ENCODE results near the gene NRBP1. TPM values are rescaled to one million over a fixed set of nuclear protein-coding genes. Genes with fewer than 3 reads are reported as not detected.
A peak's percentile ranks its signal among the peaks of the same experiment; 100 is the strongest.

The NRBP1 gene
- total and polyA plus RNA-seq, 4 donors: 80.1 to 133 (median 106) TPM

DNA sequence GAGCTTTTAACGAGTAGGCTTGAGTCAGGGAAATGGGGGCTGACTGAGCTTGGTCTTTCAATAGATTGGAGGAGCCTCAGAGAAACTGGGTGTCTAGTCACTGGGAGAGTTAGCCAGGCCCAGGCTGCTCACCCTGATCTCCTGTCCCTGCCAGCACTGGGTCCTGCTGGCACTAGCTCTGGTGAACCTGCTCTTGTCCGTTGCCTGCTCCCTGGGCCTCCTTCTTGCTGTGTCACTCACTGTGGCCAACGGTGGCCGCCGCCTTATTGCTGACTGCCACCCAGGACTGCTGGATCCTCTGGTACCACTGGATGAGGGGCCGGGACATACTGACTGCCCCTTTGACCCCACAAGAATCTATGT, 14.5 kb downstream of the NRBP1 start:
- H3K4me3 ChIP-seq (ENCODE audit: low read depth, low read length): no peak overlapping the region
- no peaks in the 10 kb centered on the region for H3K9me3 ChIP-seq (ENCODE audit: control insufficient read depth, insufficient read depth, low read length)
- H3K27ac ChIP-seq (ENCODE audit: low read depth, low read length): no peak overlapping the region
- peaks cover 77% of the 10 kb centered on the region for H3K36me3 ChIP-seq (ENCODE audit: control insufficient read depth, insufficient read depth, low read length)
- peaks cover 13% of the 10 kb centered on the region for H3K4me1 ChIP-seq (ENCODE audit: control insufficient read depth, insufficient read depth, low read length)
- DNase-seq (ENCODE audit: low read depth in 4 of 6, low spot score in 6 of 6): no peak
- no peaks in the 10 kb centered on the region for H3K27me3 ChIP-seq (ENCODE audit: control insufficient read depth, insufficient read depth, low read length)
- 80% methylated on average over 6 of the region's 6 CpGs for WGBS (ENCODE audit: insufficient coverage)

DNA sequence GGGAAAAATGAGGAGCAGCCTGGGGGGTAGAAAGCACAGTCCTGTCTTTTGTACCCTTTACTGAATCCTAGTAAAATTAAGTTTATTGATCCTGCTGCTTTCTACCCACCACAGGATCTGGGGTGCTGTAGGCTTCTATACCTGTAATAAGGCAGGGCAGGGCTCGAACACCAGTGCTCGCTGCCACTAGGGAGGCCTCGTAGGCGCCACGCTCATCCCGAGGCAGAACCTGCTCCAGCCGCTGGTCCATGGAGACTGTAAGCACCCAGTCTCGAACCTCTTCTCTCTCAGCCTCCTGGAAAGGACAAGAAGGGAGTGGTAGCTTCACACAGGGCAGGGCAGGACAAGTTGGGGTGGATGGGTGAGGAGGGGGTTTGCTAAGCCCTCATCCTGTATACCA, 16.7 kb downstream of the NRBP1 start:
- Histone ChIP-seq H3K4me1 (ENCODE audit: control insufficient read depth, insufficient read depth, low read length) (peaks cover 13% of the 10 kb centered on the region), H3K9me3 (ENCODE audit: control insufficient read depth, insufficient read depth, low read length) (no peaks in the 10 kb centered on the region), H3K4me3 (ENCODE audit: low read depth, low read length) (no peak overlapping the region), H3K27me3 (ENCODE audit: control insufficient read depth, insufficient read depth, low read length) (no peaks in the 10 kb centered on the region), H3K27ac (ENCODE audit: low read depth, low read length) (no peak overlapping the region), H3K36me3 (ENCODE audit: control insufficient read depth, insufficient read depth, low read length) (peaks cover 73% of the 10 kb centered on the region)
- 100% methylated on average over 4 of the region's 8 CpGs for WGBS (ENCODE audit: insufficient coverage)
- no peak for DNase-seq (ENCODE audit: low read depth in 4 of 6, low spot score in 6 of 6)

DNA sequence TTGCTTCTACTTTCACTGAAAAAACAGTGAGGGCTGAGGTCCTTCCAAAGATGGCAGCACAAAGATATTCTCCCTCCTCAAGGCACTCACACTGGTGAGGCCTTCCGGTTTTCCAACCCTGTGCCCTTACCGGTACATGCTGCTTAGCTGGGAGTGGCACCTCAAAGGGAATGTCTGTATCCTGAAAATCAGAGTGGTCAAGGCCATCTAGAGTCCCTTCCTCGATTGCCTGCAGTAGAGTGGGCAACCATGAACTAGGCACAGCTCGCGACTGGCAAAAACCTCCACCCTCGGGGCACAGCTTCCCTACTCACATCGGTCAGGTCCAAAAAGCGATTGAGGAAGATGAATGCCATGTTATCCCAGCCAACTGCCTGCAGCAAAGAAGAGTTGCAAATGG, 17.2 kb downstream of the NRBP1 start:
- no peaks in the 10 kb centered on the region for H3K9me3 ChIP-seq (ENCODE audit: control insufficient read depth, insufficient read depth, low read length)
- H3K36me3 ChIP-seq (ENCODE audit: control insufficient read depth, insufficient read depth, low read length): peaks cover 71% of the 10 kb centered on the region
- 100% methylated on average over 5 of the region's 8 CpGs for WGBS (ENCODE audit: insufficient coverage)

DNA sequence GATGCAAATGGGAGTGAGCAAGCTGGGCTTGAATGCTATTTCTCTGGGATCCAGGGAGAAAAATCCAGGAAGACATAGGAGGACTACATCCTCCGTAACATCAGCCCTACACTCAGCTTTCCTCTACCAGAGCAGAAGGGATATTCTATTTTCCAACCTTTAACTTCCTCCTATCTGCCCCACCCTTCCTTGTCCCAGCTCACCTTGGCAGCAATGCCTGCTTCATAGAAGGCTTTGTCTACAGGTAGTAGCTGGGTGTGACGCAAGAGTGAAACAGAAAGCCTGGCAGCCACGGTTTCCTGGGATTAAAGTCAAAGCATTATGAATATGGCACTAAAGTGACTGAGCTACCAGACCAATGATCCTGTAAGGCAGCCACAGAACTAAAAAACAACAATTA, 17.6 kb downstream of the NRBP1 start:
- no peaks in the 10 kb centered on the region for H3K27me3 ChIP-seq (ENCODE audit: control insufficient read depth, insufficient read depth, low read length)
- 89% methylated on average over 1 of the region's 3 CpGs for WGBS (ENCODE audit: insufficient coverage)
- H3K9me3 ChIP-seq (ENCODE audit: control insufficient read depth, insufficient read depth, low read length): no peaks in the 10 kb centered on the region
- DNase-seq (ENCODE audit: low read depth in 4 of 6, low spot score in 6 of 6): no peak
- no peak overlapping the region for H3K27ac ChIP-seq (ENCODE audit: low read depth, low read length)
- H3K4me1 ChIP-seq (ENCODE audit: control insufficient read depth, insufficient read depth, low read length): peaks cover 13% of the 10 kb centered on the region
- peaks cover 67% of the 10 kb centered on the region for H3K36me3 ChIP-seq (ENCODE audit: control insufficient read depth, insufficient read depth, low read length)
- H3K4me3 ChIP-seq (ENCODE audit: low read depth, low read length): no peak overlapping the region

More for the DNA sequence above, 17.2 kb downstream of the NRBP1 start:
- DNase-seq (ENCODE audit: low read depth in 4 of 6, low spot score in 6 of 6): no peak
- Histone ChIP-seq H3K27me3 (ENCODE audit: control insufficient read depth, insufficient read depth, low read length) (no peaks in the 10 kb centered on the region), H3K4me3 (ENCODE audit: low read depth, low read length) (no peak overlapping the region), H3K4me1 (ENCODE audit: control insufficient read depth, insufficient read depth, low read length) (peaks cover 13% of the 10 kb centered on the region), H3K27ac (ENCODE audit: low read depth, low read length) (no peak overlapping the region)

DNA sequence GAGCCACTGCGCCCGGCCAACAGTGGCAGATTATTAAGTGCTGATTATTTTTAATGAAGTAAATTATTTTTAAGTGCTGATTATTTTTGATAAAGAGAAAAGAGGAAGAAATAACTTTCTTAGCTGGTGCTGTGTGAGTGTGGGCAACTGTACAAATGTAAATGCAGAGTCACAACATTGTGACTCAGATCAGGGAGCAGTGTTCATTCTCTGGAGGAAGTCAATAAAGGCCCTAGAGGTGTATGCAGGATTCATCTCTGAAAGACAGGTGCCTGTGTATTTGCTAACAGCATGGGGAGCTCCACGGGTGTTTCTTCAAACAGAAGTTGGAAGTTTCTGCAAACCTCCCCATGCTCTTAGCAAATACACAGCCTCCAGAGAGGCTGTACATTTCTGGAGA, 19.9 kb downstream of the NRBP1 start:
- no peak overlapping the region for H3K27ac ChIP-seq (ENCODE audit: low read depth, low read length)
- no peak overlapping the region for H3K4me3 ChIP-seq (ENCODE audit: low read depth, low read length)
- no peaks in the 10 kb centered on the region for H3K4me1 ChIP-seq (ENCODE audit: control insufficient read depth, insufficient read depth, low read length)
- H3K9me3 ChIP-seq (ENCODE audit: control insufficient read depth, insufficient read depth, low read length): no peaks in the 10 kb centered on the region
- H3K36me3 ChIP-seq (ENCODE audit: control insufficient read depth, insufficient read depth, low read length): peaks cover 59% of the 10 kb centered on the region
- H3K27me3 ChIP-seq (ENCODE audit: control insufficient read depth, insufficient read depth, low read length): no peaks in the 10 kb centered on the region
- no peak for DNase-seq (ENCODE audit: low read depth in 4 of 6, low spot score in 6 of 6)
- WGBS (ENCODE audit: insufficient coverage): 85% methylated on average over 3 of the region's 3 CpGs

DNA sequence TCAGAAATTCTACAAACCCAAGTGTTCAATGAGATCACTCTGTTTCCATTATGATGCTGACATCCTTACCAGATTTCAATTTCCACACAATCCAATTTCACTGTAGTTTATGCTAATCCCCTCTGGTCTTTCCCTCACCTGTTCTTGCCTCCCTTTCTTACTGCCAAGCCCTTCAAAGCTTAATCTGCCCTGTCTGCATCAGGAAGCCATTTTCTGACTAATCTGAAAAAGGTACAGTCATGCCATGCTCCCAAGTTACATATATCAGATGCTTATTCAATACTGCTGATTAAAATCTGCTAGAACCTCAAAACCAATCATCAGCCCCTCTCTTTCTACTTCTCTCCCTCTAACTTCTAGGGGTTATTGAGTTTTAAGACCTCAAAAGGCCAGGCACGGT, 22.7 kb downstream of the NRBP1 start:
- H3K4me1 ChIP-seq (ENCODE audit: control insufficient read depth, insufficient read depth, low read length): no peaks in the 10 kb centered on the region
- H3K27ac ChIP-seq (ENCODE audit: low read depth, low read length): no peak overlapping the region
- no peak overlapping the region for H3K4me3 ChIP-seq (ENCODE audit: low read depth, low read length)
- no peaks in the 10 kb centered on the region for H3K9me3 ChIP-seq (ENCODE audit: control insufficient read depth, insufficient read depth, low read length)
- H3K27me3 ChIP-seq (ENCODE audit: control insufficient read depth, insufficient read depth, low read length): no peaks in the 10 kb centered on the region
- DNase-seq (ENCODE audit: low read depth in 4 of 6, low spot score in 6 of 6): no peak
- H3K36me3 ChIP-seq (ENCODE audit: control insufficient read depth, insufficient read depth, low read length): peaks cover 70% of the 10 kb centered on the region
- no CpG with 5 or more reads among the region's 1 CpG for WGBS (ENCODE audit: insufficient coverage)

DNA sequence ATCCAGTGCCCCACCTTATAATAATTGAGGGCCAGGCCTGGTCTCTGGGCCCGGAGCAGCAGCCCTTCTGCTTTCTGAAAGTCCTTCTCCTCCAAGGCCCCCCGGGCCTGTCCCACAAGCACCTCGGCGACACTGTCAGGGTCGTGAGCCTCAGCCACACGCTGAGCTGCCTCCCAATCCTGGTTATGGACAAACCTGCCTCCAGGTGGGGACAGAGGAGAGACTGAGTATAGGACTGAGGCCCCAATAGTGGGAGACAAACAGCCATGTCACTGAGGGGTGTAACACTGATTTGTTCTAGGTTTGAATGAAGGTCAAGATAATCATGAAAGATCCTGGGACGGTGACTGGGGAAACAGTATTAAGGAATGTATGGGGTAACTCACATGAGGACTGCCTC, 25.5 kb downstream of the NRBP1 start:
- no peak for DNase-seq (ENCODE audit: low read depth in 4 of 6, low spot score in 6 of 6)
- Histone ChIP-seq H3K27ac (ENCODE audit: low read depth, low read length) (no peak overlapping the region), H3K27me3 (ENCODE audit: control insufficient read depth, insufficient read depth, low read length) (no peaks in the 10 kb centered on the region), H3K36me3 (ENCODE audit: control insufficient read depth, insufficient read depth, low read length) (peaks cover 75% of the 10 kb centered on the region), H3K4me3 (ENCODE audit: low read depth, low read length) (no peak overlapping the region), H3K4me1 (ENCODE audit: control insufficient read depth, insufficient read depth, low read length) (no peaks in the 10 kb centered on the region), H3K9me3 (ENCODE audit: control insufficient read depth, insufficient read depth, low read length) (no peaks in the 10 kb centered on the region)
- 88% methylated on average over 6 of the region's 7 CpGs for WGBS (ENCODE audit: insufficient coverage)

DNA sequence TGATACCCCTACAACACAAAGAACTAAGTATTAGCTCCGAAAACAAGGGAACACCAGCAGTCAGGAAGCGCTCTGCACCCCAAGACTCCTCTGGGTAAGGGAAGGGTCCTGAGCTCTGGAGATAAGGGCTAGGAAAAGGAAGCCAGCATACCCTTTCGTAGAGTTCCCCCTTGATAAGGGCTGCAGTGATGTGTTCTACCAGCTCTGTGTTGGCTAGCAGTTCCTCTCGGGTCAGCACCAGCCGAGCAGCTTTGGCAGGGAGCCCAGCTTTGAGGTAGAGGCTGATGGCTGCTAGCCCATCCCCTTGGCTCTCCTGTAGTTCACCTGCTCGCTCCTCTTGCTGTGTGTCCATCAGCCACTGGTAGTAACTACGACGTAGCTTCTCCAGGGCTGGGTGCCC, 32.7 kb downstream of the NRBP1 start:
- Histone ChIP-seq H3K9me3 (ENCODE audit: control insufficient read depth, insufficient read depth, low read length) (no peaks in the 10 kb centered on the region), H3K36me3 (ENCODE audit: control insufficient read depth, insufficient read depth, low read length) (peaks cover 53% of the 10 kb centered on the region), H3K27me3 (ENCODE audit: control insufficient read depth, insufficient read depth, low read length) (no peaks in the 10 kb centered on the region), H3K4me1 (ENCODE audit: control insufficient read depth, insufficient read depth, low read length) (no peaks in the 10 kb centered on the region), H3K27ac (ENCODE audit: low read depth, low read length) (no peak overlapping the region), H3K4me3 (ENCODE audit: low read depth, low read length) (no peak overlapping the region)
- WGBS (ENCODE audit: insufficient coverage): 85% methylated on average over 6 of the region's 8 CpGs
- DNase-seq (ENCODE audit: low read depth in 4 of 6, low spot score in 6 of 6): peak in 1 of 6 donors; percentile 10

DNA sequence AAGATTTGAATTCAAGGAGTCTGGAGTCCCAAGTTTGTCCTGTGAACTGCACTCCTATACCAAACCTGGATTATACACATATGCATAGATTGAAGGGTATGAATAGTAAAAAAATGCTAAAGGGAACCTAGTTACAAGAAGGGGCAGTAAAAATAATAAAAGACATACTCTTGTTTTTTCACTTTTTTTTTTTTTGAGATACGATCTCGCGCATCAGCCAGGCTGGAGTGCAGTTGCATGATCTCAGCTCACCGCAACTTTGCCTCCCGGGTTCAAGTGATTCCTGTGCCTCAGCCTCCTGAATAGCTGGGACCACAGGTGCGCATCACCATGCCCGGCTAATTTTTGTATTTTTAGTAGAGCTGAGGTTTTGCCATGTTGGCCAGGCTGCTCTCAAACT, 36.0 kb downstream of the NRBP1 start:
- H3K4me1 ChIP-seq (ENCODE audit: control insufficient read depth, insufficient read depth, low read length): no peaks in the 10 kb centered on the region
- no peak overlapping the region for H3K4me3 ChIP-seq (ENCODE audit: low read depth, low read length)
- H3K36me3 ChIP-seq (ENCODE audit: control insufficient read depth, insufficient read depth, low read length): peaks cover 31% of the 10 kb centered on the region
- WGBS (ENCODE audit: insufficient coverage): 100% methylated on average over 4 of the region's 7 CpGs
- no peaks in the 10 kb centered on the region for H3K27me3 ChIP-seq (ENCODE audit: control insufficient read depth, insufficient read depth, low read length)
- H3K9me3 ChIP-seq (ENCODE audit: control insufficient read depth, insufficient read depth, low read length): no peaks in the 10 kb centered on the region
- H3K27ac ChIP-seq (ENCODE audit: low read depth, low read length): no peak overlapping the region
- DNase-seq (ENCODE audit: low read depth in 4 of 6, low spot score in 6 of 6): no peak

DNA sequence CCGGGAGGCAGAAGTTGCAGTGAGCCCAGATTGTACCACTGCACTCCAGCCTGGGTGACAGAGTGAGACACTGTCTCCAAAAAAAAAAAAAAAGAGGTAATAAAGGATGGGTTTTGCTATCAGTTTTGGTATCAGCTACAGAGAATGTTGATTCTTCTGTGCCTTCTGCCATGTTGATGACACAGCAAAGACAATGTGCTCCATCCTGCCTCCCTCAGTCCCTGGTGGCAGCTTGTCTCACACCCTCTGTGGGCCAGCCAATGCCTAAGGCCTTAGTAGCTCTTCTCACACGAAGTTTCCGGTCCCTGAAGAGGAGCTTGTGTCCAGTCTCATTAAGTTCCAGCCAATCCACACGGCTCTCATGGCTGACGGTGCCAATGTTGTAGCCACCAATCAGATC, 43.5 kb downstream of the NRBP1 start:
- no peak overlapping the region for H3K4me3 ChIP-seq (ENCODE audit: low read depth, low read length)
- peaks cover 26% of the 10 kb centered on the region for H3K36me3 ChIP-seq (ENCODE audit: control insufficient read depth, insufficient read depth, low read length)
- WGBS (ENCODE audit: insufficient coverage): 91% methylated on average over 1 of the region's 5 CpGs
- H3K27me3 ChIP-seq (ENCODE audit: control insufficient read depth, insufficient read depth, low read length): no peaks in the 10 kb centered on the region
- H3K9me3 ChIP-seq (ENCODE audit: control insufficient read depth, insufficient read depth, low read length): no peaks in the 10 kb centered on the region
- no peaks in the 10 kb centered on the region for H3K4me1 ChIP-seq (ENCODE audit: control insufficient read depth, insufficient read depth, low read length)
- DNase-seq (ENCODE audit: low read depth in 4 of 6, low spot score in 6 of 6): no peak
- H3K27ac ChIP-seq (ENCODE audit: low read depth, low read length): no peak overlapping the region
